B cell (primary cell): ENCODE results near the gene MS4A18. TPM values are rescaled to one million over a fixed set of nuclear protein-coding genes. Genes with fewer than 3 reads are reported as not detected.

Experiments
- ATAC-seq: fragments of 200-7000 bp; cut with Tn5 transposase; one replicate; pipeline ENCODE4 v1.10.0; 2021; ENCODE audit warnings: low read depth, mild to moderate bottlenecking, moderate number of reproducible peaks, moderate library complexity
- CTCF ChIA-PET: fragments of 350-600 bp; sonication (Branson Sonifier 250); formaldehyde crosslinking; loops from one replicate; lab custom pipeline; 2021; ENCODE audit warnings: antibody characterized with exemption, inconsistent platforms; lab: Charles Lee
- POLR2A ChIA-PET: fragments of 350-600 bp; sonication (Branson Sonifier 250); formaldehyde crosslinking; loops from one replicate; lab custom pipeline; 2021; ENCODE audit warnings: antibody characterized with exemption; lab: Charles Lee
- DNase-seq: peaks from one replicate; pipeline ENCODE4 v3.0.0; 2013
- H2AFZ ChIP-seq: 2 replicates; pipeline ENCODE4 v1.6.1; 2012; ENCODE audit warnings: mild to moderate bottlenecking, low read depth, low read length; ENCODE audit not compliant: insufficient read depth, poor library complexity, severe bottlenecking
- H3K27ac ChIP-seq, 2 donors: 1 replicate in 1 of 2; 2 replicates in 1 of 2; pipeline ENCODE4 v1.5.1; 2012 to 2013; ENCODE audit warnings: low read length in 2 of 2, mild to moderate bottlenecking in 2 of 2, moderate library complexity in 1 of 2
- H3K27me3 ChIP-seq, 4 experiments: fragments of 200-600 bp in 1 of 4; sonication (generic) in 1 of 4; replicated peaks in 1 of 4; 1 replicate in 2 of 4; 2 replicates in 2 of 4; pipeline versions ENCODE4 v1.6.1 to v1.7.0; 2013 to 2016; ENCODE audit warnings: low read length in 3 of 4, mild to moderate bottlenecking in 2 of 4, mixed read lengths in 1 of 4, moderate library complexity in 1 of 4; ENCODE audit not compliant: insufficient read depth in 4 of 4, control insufficient read depth in 3 of 4; ENCODE audit errors: control extremely low read depth in 1 of 4
- H3K36me3 ChIP-seq, 2 experiments: replicated peaks in 1 of 2; 1 replicate in 1 of 2; 2 replicates in 1 of 2; pipeline versions ENCODE4 v1.6.1 to v1.7.1; 2013; ENCODE audit warnings: low read length in 1 of 2; ENCODE audit not compliant: insufficient read depth in 2 of 2, control insufficient read depth in 1 of 2; ENCODE audit errors: control extremely low read depth in 1 of 2, extremely low read depth in 1 of 2
- H3K4me1 ChIP-seq, 2 donors: fragments of 200-600 bp in 1 of 2; sonication (generic) in 1 of 2; 1 replicate in 1 of 2; 2 replicates in 1 of 2; pipeline versions ENCODE4 v1.5.1 to v1.6.1; 2013 to 2017; ENCODE audit warnings: low read length in 2 of 2; ENCODE audit not compliant: control insufficient read depth in 2 of 2, insufficient read depth in 2 of 2
- H3K4me2 ChIP-seq: replicated peaks from 2 replicates; pipeline ENCODE3; 2012; ENCODE audit warnings: mild to moderate bottlenecking, low read depth, low read length; ENCODE audit not compliant: poor library complexity, severe bottlenecking
- H3K4me3 ChIP-seq, 5 experiments: fragments of 200-600 bp in 1 of 5; sonication (generic) in 1 of 5; 1 replicate in 3 of 5; 2 replicates in 2 of 5; pipeline versions ENCODE4 v1.5.1 to v1.7.0; 2011 to 2016; ENCODE audit warnings: low read length in 4 of 5, mild to moderate bottlenecking in 4 of 5, low read depth in 2 of 5, control low read depth in 1 of 5, moderate library complexity in 1 of 5; ENCODE audit not compliant: insufficient read depth in 1 of 5; ENCODE audit errors: control extremely low read depth in 1 of 5, extremely low read depth in 1 of 5
- H3K79me2 ChIP-seq: fragments of 200-600 bp; sonication (generic); one replicate; pipeline ENCODE4 v1.6.0; 2016; ENCODE audit warnings: low read length; ENCODE audit not compliant: control insufficient read depth, insufficient read depth
- H3K9ac ChIP-seq: fragments of 200-600 bp; sonication (generic); 2 replicates; pipeline ENCODE4 v1.6.1; 2017; ENCODE audit warnings: mild to moderate bottlenecking, low read length, moderate library complexity
- H3K9me3 ChIP-seq, 3 donors: one replicate each; pipeline versions ENCODE4 v1.6.1 to v1.7.1; 2013; ENCODE audit warnings: low read length in 2 of 3; ENCODE audit not compliant: control insufficient read depth in 2 of 3, insufficient read depth in 1 of 3; ENCODE audit errors: control extremely low read depth in 1 of 3
- H4K20me1 ChIP-seq: 2 replicates; pipeline ENCODE4 v1.6.0; 2012; ENCODE audit warnings: mild to moderate bottlenecking, low read length; ENCODE audit not compliant: insufficient read depth, control insufficient read depth, poor library complexity, severe bottlenecking
- H3K27ac Mint-ChIP-seq: one replicate; pipeline ENCODE4 v1.8.0; 2021; ENCODE audit warnings: mixed read lengths
- H3K27me3 Mint-ChIP-seq: one replicate; pipeline ENCODE4 v1.8.0; 2021; ENCODE audit warnings: mixed read lengths
- H3K4me1 Mint-ChIP-seq: one replicate; pipeline ENCODE4 v1.8.0; 2021; ENCODE audit warnings: mixed read lengths
- H3K4me3 Mint-ChIP-seq: one replicate; pipeline ENCODE4 v1.8.0; 2021; ENCODE audit warnings: mixed read lengths
- H3K9me3 Mint-ChIP-seq: one replicate; pipeline ENCODE4 v1.8.0; 2022; ENCODE audit warnings: mixed read lengths; ENCODE audit not compliant: insufficient read depth
- EZH2 ChIP-seq: IDR thresholded peaks from 2 replicates; pipeline ENCODE4 v1.6.1; 2012; ENCODE audit warnings: borderline replicate concordance, low read depth, mild to moderate bottlenecking, moderate library complexity, low read length; ENCODE audit not compliant: insufficient read depth, poor library complexity, severe bottlenecking
- WGBS: methylation state at CpG from one replicate; pipeline ENCODE4 v1.1.5; 2013; ENCODE audit warnings: missing lambda C conversion rate; ENCODE audit not compliant: insufficient coverage; 5-methylcytosine and 5-hydroxymethylcytosine counted together
- intact Hi-C: fragments of 100-400 bp; cut with micrococcal nuclease; formaldehyde crosslinking; loops from one replicate; pipeline ENCODE4 v1.10.0; 2022
- polyA plus RNA-seq: library from polyadenylated mRNA; depleted of rRNA; stranded (reverse); fragments of >200 nt; gene quantifications from 2 replicates; pipeline ENCODE4 v1.2.3, GENCODE V29; 2012
- total RNA-seq, 2 donors: library from RNA; stranded (reverse); fragments of 120-200 nt in 1 of 2; gene quantifications; 1 replicate in 1 of 2; 2 replicates in 1 of 2; pipeline versions ENCODE4 v1.2.3 to v1.2.4, GENCODE V29; 2013 to 2022
- TF ChIP-seq, protein P1 (sequence below): fragments of 200-600 bp; IDR thresholded peaks from one replicate; pipeline ENCODE4 v1.8.0; 2022; ENCODE audit warnings: antibody characterized with exemption, mild to moderate bottlenecking

Gene MS4A18
- total and polyA plus RNA-seq, 2 donors (not counting 1 experiment from before 2014, with no cell fraction given): not detected

DNA sequence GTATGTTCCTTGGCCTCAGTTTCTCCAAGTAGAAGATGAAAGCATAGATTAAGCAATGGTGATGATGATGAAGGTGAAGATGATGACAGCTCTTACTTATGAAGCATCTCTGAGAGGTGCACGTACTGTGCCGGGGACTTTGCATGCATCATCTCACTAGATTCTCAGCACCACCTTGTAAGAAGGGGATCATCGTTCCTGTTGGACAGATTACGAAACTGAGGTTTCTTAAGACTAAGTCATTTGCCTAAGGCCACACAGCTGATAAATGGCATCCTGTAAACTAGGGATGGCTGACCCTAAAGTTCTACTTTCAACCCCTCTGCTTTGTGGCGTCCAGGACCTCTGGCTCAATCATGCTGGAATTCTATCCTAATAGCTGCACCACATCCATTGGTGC is 40.8 kb downstream of the MS4A18 start:
- H3K4me3 Mint-ChIP-seq: no peak overlapping the region
- POLR2A ChIA-PET: no interaction called here
- peaks cover 34% of the 10 kb centered on the region for H3K4me1 Mint-ChIP-seq
- Histone ChIP-seq H3K27ac (no peak overlapping the region), H3K9ac (no peak overlapping the region), H3K79me2 (no peaks in the 10 kb centered on the region), H3K4me1 (peaks cover 25 to 30% of the 10 kb centered on the region in 2 donors), H2AFZ (no peak overlapping the region), H3K4me3 (no peak overlapping the region), H3K4me2 (no peak overlapping the region), H4K20me1 (no peaks in the 10 kb centered on the region), H3K36me3 (no peaks in the 10 kb centered on the region), H3K9me3 (peaks cover 0 to 8% (median 0%) of the 10 kb centered on the region in 3 donors), H3K27me3 (peaks cover 0 to 22% (median under 1%) of the 10 kb centered on the region in 4 experiments)
- ATAC-seq: no peak
- no peaks in the 10 kb centered on the region for H3K9me3 Mint-ChIP-seq
- TF ChIP-seq, protein P1, sequence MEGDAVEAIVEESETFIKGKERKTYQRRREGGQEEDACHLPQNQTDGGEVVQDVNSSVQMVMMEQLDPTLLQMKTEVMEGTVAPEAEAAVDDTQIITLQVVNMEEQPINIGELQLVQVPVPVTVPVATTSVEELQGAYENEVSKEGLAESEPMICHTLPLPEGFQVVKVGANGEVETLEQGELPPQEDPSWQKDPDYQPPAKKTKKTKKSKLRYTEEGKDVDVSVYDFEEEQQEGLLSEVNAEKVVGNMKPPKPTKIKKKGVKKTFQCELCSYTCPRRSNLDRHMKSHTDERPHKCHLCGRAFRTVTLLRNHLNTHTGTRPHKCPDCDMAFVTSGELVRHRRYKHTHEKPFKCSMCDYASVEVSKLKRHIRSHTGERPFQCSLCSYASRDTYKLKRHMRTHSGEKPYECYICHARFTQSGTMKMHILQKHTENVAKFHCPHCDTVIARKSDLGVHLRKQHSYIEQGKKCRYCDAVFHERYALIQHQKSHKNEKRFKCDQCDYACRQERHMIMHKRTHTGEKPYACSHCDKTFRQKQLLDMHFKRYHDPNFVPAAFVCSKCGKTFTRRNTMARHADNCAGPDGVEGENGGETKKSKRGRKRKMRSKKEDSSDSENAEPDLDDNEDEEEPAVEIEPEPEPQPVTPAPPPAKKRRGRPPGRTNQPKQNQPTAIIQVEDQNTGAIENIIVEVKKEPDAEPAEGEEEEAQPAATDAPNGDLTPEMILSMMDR: no peak
- TF ChIP-seq EZH2: no peak
- 67% methylated on average over 3 of the region's 5 CpGs for WGBS
- DNase-seq: no peak
- CTCF ChIA-PET: interaction anchor here (0.6 to 6.5 kb wide), 6 partner anchors 9 to 627 kb away, joined by 3 to 102 read pairs (median 6); partner anchors contain the start of genes MS4A15 and TMEM216
- peaks cover 29% of the 10 kb centered on the region for H3K27me3 Mint-ChIP-seq
- no peak overlapping the region for H3K27ac Mint-ChIP-seq
- intact Hi-C loops: no loop called here

DNA sequence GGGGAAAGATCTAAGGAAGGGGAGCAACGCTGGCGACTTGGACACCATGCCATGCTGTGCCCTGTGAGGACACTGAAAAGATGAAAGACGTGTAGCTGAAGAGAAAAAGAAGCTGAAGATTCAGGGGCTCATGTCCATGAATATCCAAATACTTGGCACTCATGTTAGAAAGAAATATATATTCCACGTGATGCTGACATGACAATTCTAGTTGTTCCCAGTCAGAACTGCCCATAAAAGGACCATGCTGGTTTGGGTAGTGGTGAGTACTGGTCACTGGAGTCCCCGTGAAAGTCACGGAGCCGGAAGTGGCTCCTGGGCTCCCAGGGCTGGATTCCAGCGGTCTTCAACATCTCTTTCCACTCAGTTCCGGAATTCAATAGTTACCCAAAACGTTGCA is 42.0 kb downstream of the MS4A18 start:
- ATAC-seq: no peak

More for the DNA sequence above, 42.0 kb downstream of the MS4A18 start:
- no peaks in the 10 kb centered on the region for H3K79me2 ChIP-seq
- H3K27ac Mint-ChIP-seq: no peak overlapping the region
- H3K4me3 Mint-ChIP-seq: no peak overlapping the region
- H3K27me3 Mint-ChIP-seq: peaks cover 30% of the 10 kb centered on the region
- H3K4me1 Mint-ChIP-seq: peaks cover 26% of the 10 kb centered on the region
- no peak for DNase-seq
- H3K9me3 ChIP-seq: peaks cover 0 to 8% (median 0%) of the 10 kb centered on the region in 3 donors
- H3K27ac ChIP-seq: no peak overlapping the region
- no peak overlapping the region for H2AFZ ChIP-seq
- peaks cover 0 to 24% (median 0%) of the 10 kb centered on the region in 4 experiments for H3K27me3 ChIP-seq
- intact Hi-C loops: no loop called here
- CTCF ChIA-PET: interaction anchor here (0.6 to 6.5 kb wide), 2 partner anchors 10 to 488 kb away, joined by 5 to 102 read pairs; no protein-coding TSS in a partner anchor
- no peaks in the 10 kb centered on the region for H4K20me1 ChIP-seq
- POLR2A ChIA-PET: no interaction called here
- no peak overlapping the region for H3K4me2 ChIP-seq
- no peaks in the 10 kb centered on the region for H3K36me3 ChIP-seq
- H3K9me3 Mint-ChIP-seq: no peaks in the 10 kb centered on the region
- H3K4me1 ChIP-seq: peaks cover 20 to 25% of the 10 kb centered on the region in 2 donors
- WGBS: 94% methylated on average over 8 of the region's 10 CpGs
- TF ChIP-seq, protein P1: no peak
- no peak for TF ChIP-seq EZH2
- no peak overlapping the region for H3K4me3 ChIP-seq
- H3K9ac ChIP-seq: no peak overlapping the region
